Endothelial cell of umbilical vein (primary cell): Measurements from ENCODE around the gene FOXS1. TPM values are rescaled to one million over a fixed set of nuclear protein-coding genes. Genes with fewer than 3 reads are reported as not detected.

ENCODE experiments used
- BruUV-seq: library from RNA; stranded (reverse); fragments of 400-500 nt; replicated peaks from 2 replicates; lab custom pipeline; 2021; lab: Mats Ljungman, UMichigan
- CTCF ChIA-PET: fragments of 300-600, 350-600 bp; sonication (Branson Sonifier 250); formaldehyde crosslinking; loops from one replicate; lab custom pipeline; 2021; ENCODE audit warnings: antibody characterized with exemption, inconsistent platforms; lab: Charles Lee
- POLR2A ChIA-PET: fragments of 300-600, 350-600 bp; sonication (Branson Sonifier 250); formaldehyde crosslinking; loops from one replicate; lab custom pipeline; 2021; ENCODE audit warnings: antibody characterized with exemption, inconsistent platforms; lab: Charles Lee
- DNase-seq: peaks from one replicate; pipeline ENCODE4 v3.0.0-alpha.2; 2011; ENCODE audit warnings: low read depth, low spot score
- FAIRE-seq: peaks from 2 replicates; lab custom pipeline; 2011; peaks lifted over from hg19 to GRCh38; lab: Jason Lieb, UNC
- H2AFZ ChIP-seq: 2 replicates; pipeline ENCODE4 v1.6.0; 2012; ENCODE audit warnings: low read depth, low read length, control low read depth, inconsistent platforms
- H3K27ac ChIP-seq: 2 replicates; pipeline ENCODE4 v1.5.1; 2011; ENCODE audit warnings: low read depth, mild to moderate bottlenecking, control low read depth, low read length, moderate library complexity; ENCODE audit not compliant: insufficient read depth
- H3K27me3 ChIP-seq, 2 experiments: 2 replicates each; pipeline versions ENCODE4 v1.6.0 to v1.6.1; 2011; ENCODE audit warnings: low read length in 2 of 2, mixed read lengths in 1 of 2; ENCODE audit not compliant: control insufficient read depth in 2 of 2, insufficient read depth in 2 of 2
- H3K36me3 ChIP-seq, 2 experiments: 2 replicates in 1 of 2; 3 replicates in 1 of 2; pipeline ENCODE4 v1.5.1; 2011; ENCODE audit warnings: low read length in 2 of 2, mild to moderate bottlenecking in 1 of 2, moderate library complexity in 1 of 2; ENCODE audit not compliant: control insufficient read depth in 2 of 2, insufficient read depth in 2 of 2; ENCODE audit errors: extremely low read depth in 1 of 2
- H3K4me1 ChIP-seq: 3 replicates; pipeline ENCODE4 v1.5.1; 2011; ENCODE audit warnings: mild to moderate bottlenecking, low read length; ENCODE audit not compliant: control insufficient read depth, insufficient read depth; ENCODE audit errors: extremely low read depth
- H3K4me2 ChIP-seq: 2 replicates; pipeline ENCODE4 v1.6.1; 2011; ENCODE audit warnings: low read length, control low read depth, mixed read lengths; ENCODE audit not compliant: insufficient read depth
- H3K4me3 ChIP-seq, 3 experiments: fragments of 200-600 bp in 1 of 3; sonication (generic), shearing (Covaris generic) in 1 of 3; replicated peaks in 1 of 3; 2 replicates each; pipeline ENCODE4 v1.5.1; 2011 to 2016; ENCODE audit warnings: control low read depth in 3 of 3, low read length in 3 of 3, mild to moderate bottlenecking in 2 of 3, inconsistent platforms in 1 of 3, low read depth in 1 of 3, moderate library complexity in 1 of 3; ENCODE audit not compliant: insufficient read depth in 1 of 3
- H3K79me2 ChIP-seq: 2 replicates; pipeline ENCODE4 v1.6.0; 2012; ENCODE audit warnings: low read length, inconsistent platforms; ENCODE audit not compliant: control insufficient read depth, insufficient read depth
- H3K9ac ChIP-seq: replicated peaks from 2 replicates; pipeline ENCODE3; 2011; ENCODE audit warnings: low read length, control low read depth; ENCODE audit not compliant: insufficient read depth; ENCODE audit errors: extremely low read depth
- H3K9me1 ChIP-seq: replicated peaks from 3 replicates; pipeline ENCODE4 v1.6.0; 2011; ENCODE audit warnings: mild to moderate bottlenecking, low read length; ENCODE audit not compliant: control insufficient read depth, insufficient read depth; ENCODE audit errors: extremely low read depth
- H3K9me3 ChIP-seq: replicated peaks from 2 replicates; pipeline ENCODE4 v1.5.1; 2012; ENCODE audit warnings: low read length, inconsistent platforms; ENCODE audit not compliant: control insufficient read depth, insufficient read depth
- H4K20me1 ChIP-seq: replicated peaks from 2 replicates; pipeline ENCODE3; 2011; ENCODE audit warnings: mild to moderate bottlenecking, low read length; ENCODE audit not compliant: control insufficient read depth, insufficient read depth; ENCODE audit errors: extremely low read depth
- EZH2 ChIP-seq: IDR thresholded peaks from 2 replicates; pipeline ENCODE4 v1.6.1; 2012; ENCODE audit warnings: borderline replicate concordance, low read depth, mild to moderate bottlenecking, moderate library complexity, low read length, inconsistent platforms; ENCODE audit not compliant: severe bottlenecking
- FOS ChIP-seq: IDR thresholded peaks from 2 replicates; pipeline ENCODE4 v1.6.1; 2011; ENCODE audit warnings: mild to moderate bottlenecking, low read length, moderate library complexity, borderline replicate concordance; ENCODE audit not compliant: insufficient read depth
- GATA2 ChIP-seq: IDR thresholded peaks from 2 replicates; pipeline ENCODE4 v1.7.0; 2011; ENCODE audit warnings: low read depth, mild to moderate bottlenecking, moderate library complexity, mixed read lengths, low read length; ENCODE audit not compliant: insufficient read length, insufficient read depth
- JUN ChIP-seq: IDR thresholded peaks from 2 replicates; pipeline ENCODE4 v1.6.1; 2011; ENCODE audit warnings: borderline replicate concordance, low read depth; ENCODE audit not compliant: insufficient read length, insufficient read depth
- MYC ChIP-seq: IDR thresholded peaks from one replicate; pipeline ENCODE4 v1.6.1; 2011; ENCODE audit warnings: mild to moderate bottlenecking, low read depth, low read length
- POLR2A ChIP-seq: IDR thresholded peaks from 2 replicates; pipeline ENCODE4 v1.6.1; 2012; ENCODE audit warnings: low read depth, mild to moderate bottlenecking, control low read depth, low read length
- POLR2AphosphoS5 ChIP-seq: IDR thresholded peaks from 2 replicates; pipeline ENCODE4 v1.6.1; 2012; ENCODE audit warnings: low read depth, mild to moderate bottlenecking, control low read depth, low read length, moderate library complexity; ENCODE audit not compliant: insufficient read depth
- dilution Hi-C: fragments of 300-500 bp; cut with MboI; formaldehyde crosslinking; loops from one replicate; pipeline ENCODE4 v1.15.0; 2019; ENCODE audit warnings: low sequenced_read_pairs; ENCODE audit not compliant: extremely low pct_ligation_motif_present
- intact Hi-C: fragments of 100-400 bp; cut with micrococcal nuclease; formaldehyde crosslinking; loops from one replicate; pipeline ENCODE4 v1.10.0; 2022
- polyA plus RNA-seq, 4 experiments: library from polyadenylated mRNA; depleted of rRNA in 3 of 4; stranded (reverse) in 3 of 4; unstranded in 1 of 4; fragments of >200 nt; gene quantifications; 2 replicates each; pipeline versions ENCODE4 v1.2.1 to v1.2.3, GENCODE V29; 2011 to 2012; ENCODE audit warnings: missing spikeins in 1 of 4
- total RNA-seq: library from RNA; stranded (reverse); gene quantifications from 2 replicates; pipeline ENCODE4 v1.2.3, GENCODE V29; 2021
- TF ChIP-seq, protein P1 (sequence below): IDR thresholded peaks from 2 replicates; pipeline ENCODE4 v1.6.1; 2011; ENCODE audit not compliant: insufficient read depth, insufficient read length
- TF ChIP-seq, protein P2 (sequence below), 2 donors: IDR thresholded peaks; 1 replicate in 1 of 2; 2 replicates in 1 of 2; pipeline ENCODE4 v1.5.1; 2011; ENCODE audit warnings: low read length in 2 of 2, mild to moderate bottlenecking in 2 of 2, moderate library complexity in 2 of 2, control low read depth in 1 of 2, inconsistent platforms in 1 of 2, low read depth in 1 of 2; ENCODE audit not compliant: insufficient read depth in 1 of 2; ENCODE audit errors: extremely low read depth in 1 of 2

FOXS1 gene
- total and polyA plus RNA-seq, 2 donors (not counting 3 experiments of a cell fraction or from before 2014, with no cell fraction given), result 0.84 TPM; not detected in 1

DNA sequence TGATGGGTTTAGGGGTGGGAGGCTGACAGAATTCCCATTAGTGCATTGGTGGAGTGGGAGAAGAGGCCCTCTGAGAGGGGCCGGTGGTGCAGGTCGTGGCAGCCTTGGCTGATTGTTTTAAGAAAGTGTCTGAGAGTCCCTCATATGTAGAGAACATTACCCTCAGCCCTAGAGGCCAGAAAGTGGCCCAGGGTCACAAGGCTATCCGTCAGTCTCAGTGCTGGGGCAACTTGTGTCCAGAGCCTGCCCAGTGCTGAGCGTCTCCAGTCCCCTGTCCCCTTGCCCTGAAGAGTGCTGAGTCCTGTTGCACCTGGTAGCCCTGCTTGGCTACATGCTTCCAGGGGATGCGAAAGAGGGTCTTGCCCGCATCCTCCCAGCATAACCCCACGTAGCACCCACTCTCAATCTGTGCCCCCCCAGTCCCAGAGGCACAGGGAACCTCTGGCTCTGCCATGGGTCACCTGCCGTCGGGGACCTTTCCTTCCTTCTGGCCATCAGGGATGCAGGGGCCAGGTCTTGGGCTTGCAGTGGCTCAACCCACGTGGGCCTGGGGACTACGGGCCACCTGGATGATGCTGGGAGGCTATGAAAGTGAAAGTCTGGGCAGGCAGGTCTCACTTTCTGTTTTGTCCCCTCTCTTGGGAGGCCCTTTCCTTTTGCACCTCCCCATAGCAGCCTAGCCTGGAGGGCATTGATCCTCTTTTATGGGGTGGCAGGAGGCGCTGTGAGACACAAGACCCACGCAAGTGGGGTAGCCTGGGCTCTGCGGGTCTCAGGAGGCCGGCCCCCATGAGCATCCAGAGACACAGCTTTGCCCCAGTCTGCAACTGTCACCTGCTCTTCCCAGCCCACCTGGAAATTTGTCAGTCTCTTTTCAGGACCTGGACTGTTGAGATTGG, 12.7 kb upstream of the FOXS1 start:
- H3K9me1 ChIP-seq, result no peaks in the 10 kb centered on the region
- no peak overlapping the region for H3K9ac ChIP-seq
- no peaks in the 10 kb centered on the region for H3K36me3 ChIP-seq
- intact Hi-C loops, result no loop called here
- no peaks in the 10 kb centered on the region for H3K9me3 ChIP-seq
- no peak overlapping the region for H2AFZ ChIP-seq
- ChIA-PET POLR2A (no interaction called here), CTCF (interaction anchor here (0.9 to 18.2 kb wide), 3 partner anchors 10 to 174 kb away, joined by 5 to 619 read pairs (median 243); partner anchors contain the start of gene MYLK2)
- H3K4me3 ChIP-seq, result no peak overlapping the region
- peaks cover 27 to 39% of the 10 kb centered on the region in 2 experiments for H3K27me3 ChIP-seq
- FAIRE-seq, result no peak
- H3K27ac ChIP-seq, result no peak overlapping the region
- no peak overlapping the region for H3K4me2 ChIP-seq
- no peaks in the 10 kb centered on the region for H3K4me1 ChIP-seq
- BruUV-seq, result no TSS peak
- dilution Hi-C loops, result no loop called here
- no peaks in the 10 kb centered on the region for H4K20me1 ChIP-seq
- DNase-seq, result no peak
- no peaks in the 10 kb centered on the region for H3K79me2 ChIP-seq
- TF ChIP-seq POLR2AphosphoS5, result no peak
- TF ChIP-seq EZH2, result no peak
- TF ChIP-seq JUN, result no peak
- TF ChIP-seq, protein P1, sequence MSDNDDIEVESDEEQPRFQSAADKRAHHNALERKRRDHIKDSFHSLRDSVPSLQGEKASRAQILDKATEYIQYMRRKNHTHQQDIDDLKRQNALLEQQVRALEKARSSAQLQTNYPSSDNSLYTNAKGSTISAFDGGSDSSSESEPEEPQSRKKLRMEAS, result no peak
- no peak for TF ChIP-seq MYC
- TF ChIP-seq POLR2A, result no peak

DNA sequence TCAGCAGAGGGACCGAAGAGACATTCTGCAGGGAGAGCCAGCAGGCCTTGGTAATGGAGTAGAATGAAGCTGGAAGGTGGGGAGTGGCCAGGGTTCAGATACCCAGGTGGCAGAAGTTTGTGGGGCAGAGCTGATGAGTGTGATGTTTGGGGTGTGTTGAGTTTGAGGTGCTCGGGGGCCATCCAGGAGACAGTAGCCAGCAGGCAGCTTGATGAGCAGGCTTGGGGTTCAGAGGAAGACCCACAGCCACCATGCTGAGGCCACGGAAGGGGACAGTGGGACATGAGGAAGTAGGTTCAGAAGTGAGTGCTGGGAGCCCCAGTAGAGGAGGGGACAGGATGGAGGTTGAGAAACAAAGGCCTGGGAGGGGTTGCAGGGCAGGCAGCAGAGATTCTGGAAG, 11.1 kb upstream of the FOXS1 start:
- no peaks in the 10 kb centered on the region for H3K4me1 ChIP-seq
- BruUV-seq, result no TSS peak
- H3K79me2 ChIP-seq, result no peaks in the 10 kb centered on the region
- ChIA-PET CTCF (interaction anchor here (1.2 to 18.2 kb wide), 5 partner anchors 10 to 175 kb away, joined by 4 to 619 read pairs (median 13); partner anchors contain the start of genes FOXS1, MYLK2 and PDRG1), POLR2A (no interaction called here)
- H3K27me3 ChIP-seq, result peaks cover 27 to 40% of the 10 kb centered on the region in 2 experiments
- H3K9me1 ChIP-seq, result no peaks in the 10 kb centered on the region
- no peak overlapping the region for H3K9ac ChIP-seq
- H3K27ac ChIP-seq, result no peak overlapping the region
- H2AFZ ChIP-seq, result no peak overlapping the region
- H3K36me3 ChIP-seq, result no peaks in the 10 kb centered on the region
- FAIRE-seq (no peak), DNase-seq (no peak)
- intact Hi-C loops (no loop called here), dilution Hi-C loops (no loop called here)
- H3K4me3 ChIP-seq, result no peak overlapping the region
- TF ChIP-seq GATA2, result no peak
- no peak for TF ChIP-seq EZH2
- TF ChIP-seq POLR2A, result no peak
- no peak for TF ChIP-seq JUN
- TF ChIP-seq POLR2AphosphoS5, result no peak
- TF ChIP-seq, protein P2, sequence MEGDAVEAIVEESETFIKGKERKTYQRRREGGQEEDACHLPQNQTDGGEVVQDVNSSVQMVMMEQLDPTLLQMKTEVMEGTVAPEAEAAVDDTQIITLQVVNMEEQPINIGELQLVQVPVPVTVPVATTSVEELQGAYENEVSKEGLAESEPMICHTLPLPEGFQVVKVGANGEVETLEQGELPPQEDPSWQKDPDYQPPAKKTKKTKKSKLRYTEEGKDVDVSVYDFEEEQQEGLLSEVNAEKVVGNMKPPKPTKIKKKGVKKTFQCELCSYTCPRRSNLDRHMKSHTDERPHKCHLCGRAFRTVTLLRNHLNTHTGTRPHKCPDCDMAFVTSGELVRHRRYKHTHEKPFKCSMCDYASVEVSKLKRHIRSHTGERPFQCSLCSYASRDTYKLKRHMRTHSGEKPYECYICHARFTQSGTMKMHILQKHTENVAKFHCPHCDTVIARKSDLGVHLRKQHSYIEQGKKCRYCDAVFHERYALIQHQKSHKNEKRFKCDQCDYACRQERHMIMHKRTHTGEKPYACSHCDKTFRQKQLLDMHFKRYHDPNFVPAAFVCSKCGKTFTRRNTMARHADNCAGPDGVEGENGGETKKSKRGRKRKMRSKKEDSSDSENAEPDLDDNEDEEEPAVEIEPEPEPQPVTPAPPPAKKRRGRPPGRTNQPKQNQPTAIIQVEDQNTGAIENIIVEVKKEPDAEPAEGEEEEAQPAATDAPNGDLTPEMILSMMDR (IDR thresholded peaks at IDR 0.05; ENCODE audit: extremely low read depth in 1 of 2, insufficient read depth in 1 of 2, low read depth in 1 of 2, low read length in 2 of 2), result no peak
- no peak for TF ChIP-seq FOS
- TF ChIP-seq MYC, result no peak
- TF ChIP-seq, protein P1, result no peak
- H4K20me1 ChIP-seq, result no peaks in the 10 kb centered on the region
- H3K4me2 ChIP-seq, result no peak overlapping the region
- no peaks in the 10 kb centered on the region for H3K9me3 ChIP-seq
